Glutamatergic neuron (in vitro differentiated cells): ENCODE measurements around the gene AFM. TPM values are rescaled to one million over a fixed set of nuclear protein-coding genes. Genes with fewer than 3 reads are reported as not detected.
"Not testable (repeated sequence)": the region's sequence is repeated elsewhere in the genome, so short reads cannot be mapped to it uniquely, and the experiment has no call there.

ENCODE experiments used
- DNase-seq: peaks from one replicate; pipeline ENCODE4 v3.0.0; 2022
- H3K27ac Mint-ChIP-seq: one replicate; pipeline ENCODE4 v1.8.0; 2020; ENCODE audit warnings: mild to moderate bottlenecking, mixed read lengths, inconsistent platforms; ENCODE audit not compliant: unreplicated experiment
- H3K27me3 Mint-ChIP-seq: one replicate; pipeline ENCODE4 v1.8.0; 2020; ENCODE audit warnings: mild to moderate bottlenecking, moderate library complexity, mixed read lengths, inconsistent platforms; ENCODE audit not compliant: unreplicated experiment
- H3K36me3 Mint-ChIP-seq: one replicate; pipeline ENCODE4 v1.8.0; 2020; ENCODE audit warnings: mild to moderate bottlenecking, mixed read lengths, inconsistent platforms; ENCODE audit not compliant: unreplicated experiment
- H3K4me1 Mint-ChIP-seq: one replicate; pipeline ENCODE4 v1.8.0; 2020; ENCODE audit warnings: mild to moderate bottlenecking, low read depth, mixed read lengths, inconsistent platforms; ENCODE audit not compliant: unreplicated experiment
- H3K4me3 Mint-ChIP-seq: one replicate; pipeline ENCODE4 v1.8.0; 2020; ENCODE audit warnings: mild to moderate bottlenecking, mixed read lengths, inconsistent platforms; ENCODE audit not compliant: unreplicated experiment
- H3K9me3 Mint-ChIP-seq: one replicate; pipeline ENCODE4 v1.8.0; 2020; ENCODE audit warnings: mild to moderate bottlenecking, moderate library complexity, mixed read lengths, inconsistent platforms; ENCODE audit not compliant: unreplicated experiment
- total RNA-seq: library from RNA; stranded (reverse); fragmentation: NEBNext Ultra II Directional; extraction: Animal tissue kit (Norgen Biotek cat#: 25700); gene quantifications from one replicate; pipeline ENCODE4 v1.2.1, GENCODE V29; 2021; ENCODE audit not compliant: unreplicated experiment
- TF ChIP-seq, protein P1 (sequence below): fragments of 200-600 bp; sonication (generic); IDR thresholded peaks from one replicate; pipeline ENCODE4 v1.5.0; 2021; ENCODE audit not compliant: partially characterized antibody, unreplicated experiment

The AFM gene
- total RNA-seq, 1 donor from 2014 or later = not detected

DNA sequence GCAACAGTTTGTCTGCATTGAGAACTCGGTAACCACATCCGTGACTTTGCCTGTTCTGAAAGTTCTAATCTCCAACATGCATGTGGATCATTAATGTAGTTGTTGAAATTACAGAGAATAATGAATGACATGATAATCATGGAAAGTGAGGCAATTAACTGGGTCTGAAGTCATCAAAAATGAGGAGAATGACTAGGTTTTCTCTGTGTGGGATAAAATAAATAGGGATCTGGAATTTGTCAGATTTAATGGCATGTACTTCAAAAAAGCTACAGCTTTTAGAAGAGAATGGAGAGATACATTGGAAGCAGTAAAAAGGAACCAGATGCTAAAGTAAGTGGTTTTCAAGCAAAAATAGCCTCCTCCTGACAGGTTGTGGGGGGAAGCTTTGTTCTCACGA lies 59.3 kb downstream of the AFM start:
- no peaks in the 10 kb centered on the region for H3K36me3 Mint-ChIP-seq
- DNase-seq = no peak
- H3K9me3 Mint-ChIP-seq = no peaks in the 10 kb centered on the region
- no peak overlapping the region for H3K27ac Mint-ChIP-seq
- no peaks in the 10 kb centered on the region for H3K4me1 Mint-ChIP-seq
- TF ChIP-seq, protein P1, sequence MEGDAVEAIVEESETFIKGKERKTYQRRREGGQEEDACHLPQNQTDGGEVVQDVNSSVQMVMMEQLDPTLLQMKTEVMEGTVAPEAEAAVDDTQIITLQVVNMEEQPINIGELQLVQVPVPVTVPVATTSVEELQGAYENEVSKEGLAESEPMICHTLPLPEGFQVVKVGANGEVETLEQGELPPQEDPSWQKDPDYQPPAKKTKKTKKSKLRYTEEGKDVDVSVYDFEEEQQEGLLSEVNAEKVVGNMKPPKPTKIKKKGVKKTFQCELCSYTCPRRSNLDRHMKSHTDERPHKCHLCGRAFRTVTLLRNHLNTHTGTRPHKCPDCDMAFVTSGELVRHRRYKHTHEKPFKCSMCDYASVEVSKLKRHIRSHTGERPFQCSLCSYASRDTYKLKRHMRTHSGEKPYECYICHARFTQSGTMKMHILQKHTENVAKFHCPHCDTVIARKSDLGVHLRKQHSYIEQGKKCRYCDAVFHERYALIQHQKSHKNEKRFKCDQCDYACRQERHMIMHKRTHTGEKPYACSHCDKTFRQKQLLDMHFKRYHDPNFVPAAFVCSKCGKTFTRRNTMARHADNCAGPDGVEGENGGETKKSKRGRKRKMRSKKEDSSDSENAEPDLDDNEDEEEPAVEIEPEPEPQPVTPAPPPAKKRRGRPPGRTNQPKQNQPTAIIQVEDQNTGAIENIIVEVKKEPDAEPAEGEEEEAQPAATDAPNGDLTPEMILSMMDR = no peak
- H3K27me3 Mint-ChIP-seq = no peaks in the 10 kb centered on the region
- no peak overlapping the region for H3K4me3 Mint-ChIP-seq

DNA sequence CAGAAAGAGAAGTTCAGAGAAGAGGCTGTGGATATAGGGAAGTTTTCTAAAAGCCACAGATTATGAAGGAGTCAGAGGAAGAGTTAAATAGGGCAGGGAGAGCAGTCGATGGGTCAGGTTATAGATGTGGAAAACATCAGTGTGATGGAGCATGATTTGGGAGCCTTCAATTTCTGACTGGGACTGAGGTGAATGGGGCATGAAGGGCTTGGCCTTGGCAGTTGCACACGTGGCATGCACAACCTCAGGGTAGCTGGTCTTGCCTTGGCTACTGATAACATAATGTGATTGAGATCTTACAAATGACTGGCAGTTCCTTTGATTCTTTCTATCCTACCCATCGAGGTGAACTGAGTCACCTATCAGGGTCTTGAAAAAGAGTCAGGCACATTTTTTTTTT lies 59.7 kb downstream of the AFM start:
- Mint-ChIP-seq H3K27me3 (no peaks in the 10 kb centered on the region), H3K9me3 (no peaks in the 10 kb centered on the region), H3K4me1 (no peaks in the 10 kb centered on the region), H3K36me3 (no peaks in the 10 kb centered on the region), H3K27ac (no peak overlapping the region), H3K4me3 (no peak overlapping the region)
- TF ChIP-seq, protein P1 = no peak
- DNase-seq = no peak

- TF ChIP-seq, protein P1 = no peak
- Mint-ChIP-seq H3K27me3 (no peaks in the 10 kb centered on the region), H3K4me3 (no peak overlapping the region), H3K4me1 (no peaks in the 10 kb centered on the region), H3K9me3 (no peaks in the 10 kb centered on the region), H3K36me3 (no peaks in the 10 kb centered on the region), H3K27ac (no peak overlapping the region)
- DNase-seq = no peak
These were observed 63.1 kb downstream of the AFM start for GRCh38 chr4:73544620-73545019.

DNA sequence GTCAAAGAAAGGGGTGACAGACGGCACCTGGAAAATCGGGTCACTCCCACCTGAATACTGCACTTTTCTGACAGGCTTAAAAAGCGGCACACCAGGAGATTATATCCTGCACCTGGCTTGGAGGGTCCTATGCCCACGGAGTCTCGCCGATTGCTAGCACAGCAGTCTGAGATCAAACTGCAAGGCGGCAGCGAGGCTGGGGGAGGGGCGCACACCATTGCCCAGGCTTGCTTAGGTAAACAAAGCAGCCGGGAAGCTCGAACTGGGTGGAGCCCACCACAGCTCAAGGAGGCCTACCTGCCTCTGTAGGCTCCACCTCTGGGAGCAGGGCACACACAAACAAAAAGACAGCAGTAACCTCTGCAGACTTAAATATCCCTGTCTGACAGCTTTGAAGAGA lies 69.3 kb downstream of the AFM start:
- not testable (repeated sequence) for DNase-seq, H3K9me3 Mint-ChIP-seq, H3K27me3 Mint-ChIP-seq, H3K4me1 Mint-ChIP-seq, H3K4me3 Mint-ChIP-seq, H3K27ac Mint-ChIP-seq, H3K36me3 Mint-ChIP-seq

Other genes starting within 250 kb of the AFM start
- gene ANKRD17, start 222.9 kb upstream of the AFM start, total RNA-seq = 91.9 TPM
- gene ALB, start 77.5 kb upstream of the AFM start, total RNA-seq = not detected
- gene AFP, start 45.5 kb upstream of the AFM start, total RNA-seq = not detected
- not detected for gene RASSF6, start 138.7 kb downstream of the AFM start, total RNA-seq